Activated CD8-positive, alpha-beta memory T cell treated with anti-CD3 and anti-CD28 coated beads for 24 hours (primary cell): Measurements from ENCODE around the gene MPHOSPH9.

Source experiments
- DNase-seq: peaks from one replicate; pipeline ENCODE4 v3.0.0-alpha.2; 2020

MPHOSPH9 gene

DNA sequence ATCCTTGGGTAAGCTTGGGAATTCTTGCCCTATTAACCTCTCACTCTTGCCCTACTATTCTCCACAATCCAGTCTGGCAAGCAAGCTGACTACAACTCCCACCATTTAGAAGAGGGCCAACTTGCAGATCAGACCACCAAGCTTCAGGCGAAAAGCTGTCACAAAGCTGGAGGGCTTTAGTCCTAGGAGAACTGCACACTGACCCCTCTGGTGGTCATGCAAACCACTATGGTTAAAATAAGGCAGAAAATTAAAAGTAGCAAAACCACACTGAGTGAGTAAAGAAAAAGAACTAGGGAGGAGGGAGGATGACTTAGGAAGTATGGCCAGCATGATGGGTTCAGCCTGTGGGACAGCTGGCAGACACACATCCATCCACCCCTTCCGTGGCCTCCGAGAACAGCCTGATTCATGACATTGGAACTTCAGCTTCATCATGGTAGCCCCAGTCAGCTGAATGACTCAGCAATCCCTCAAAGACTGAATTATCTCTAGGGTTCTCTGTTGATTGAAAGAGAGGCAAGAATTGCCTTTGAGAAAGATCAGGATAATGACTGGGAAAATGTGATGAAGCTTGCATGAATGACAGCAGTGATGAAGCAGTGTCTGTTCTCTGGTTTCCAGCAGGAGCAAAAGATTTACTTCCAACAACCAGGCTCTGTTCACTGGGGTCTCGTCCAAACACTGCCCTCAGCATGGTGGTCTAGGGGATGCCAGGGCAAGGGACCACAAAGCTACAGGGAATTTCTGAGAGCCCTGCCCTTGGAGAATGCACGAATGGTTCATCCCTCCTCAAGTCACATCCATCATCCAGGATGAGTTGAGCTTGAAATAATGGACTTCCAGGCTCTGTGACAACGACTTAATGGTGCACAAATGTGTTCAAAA lies 106.4 kb downstream of the MPHOSPH9 start:
- no peak for DNase-seq

DNA sequence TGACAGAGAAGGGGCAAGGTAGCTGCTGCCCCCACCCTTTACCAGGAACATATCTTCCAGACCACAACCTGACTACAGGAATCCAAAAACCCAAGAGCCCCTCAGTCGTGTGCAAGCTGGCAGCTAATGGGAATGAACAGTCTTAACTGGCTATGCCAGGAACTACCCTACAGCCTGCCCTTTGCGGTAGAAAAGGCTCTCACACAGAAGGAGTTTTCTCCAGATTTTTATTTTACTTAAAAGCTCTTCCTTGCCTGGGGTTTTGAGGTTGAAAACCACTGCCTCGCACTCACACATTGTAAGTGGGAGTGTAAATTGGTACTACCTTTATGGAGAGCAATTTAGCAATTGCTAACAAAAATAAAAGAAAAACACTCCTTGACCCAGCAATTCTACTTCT lies 110.3 kb downstream of the MPHOSPH9 start:
- no peak for DNase-seq

DNA sequence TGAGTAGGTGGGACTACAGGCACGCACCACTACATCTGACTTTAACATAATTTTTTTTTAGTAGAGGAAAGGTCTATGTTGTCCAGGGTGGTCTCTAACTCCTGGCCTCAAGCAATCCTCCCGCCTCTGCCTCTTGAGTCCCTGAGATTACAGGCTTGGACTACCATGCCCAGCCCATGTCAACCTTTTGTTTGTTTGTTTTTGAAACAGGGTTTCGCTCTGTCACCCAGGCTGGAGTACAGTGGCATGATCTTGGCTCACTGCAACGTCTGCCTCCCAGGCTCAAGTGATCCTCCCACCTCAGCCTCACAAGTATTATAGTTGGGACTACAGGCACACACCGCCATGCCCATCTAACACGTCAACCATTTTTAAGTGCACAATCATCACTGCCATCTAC lies 111.3 kb downstream of the MPHOSPH9 start:
- DNase-seq, result no peak

DNA sequence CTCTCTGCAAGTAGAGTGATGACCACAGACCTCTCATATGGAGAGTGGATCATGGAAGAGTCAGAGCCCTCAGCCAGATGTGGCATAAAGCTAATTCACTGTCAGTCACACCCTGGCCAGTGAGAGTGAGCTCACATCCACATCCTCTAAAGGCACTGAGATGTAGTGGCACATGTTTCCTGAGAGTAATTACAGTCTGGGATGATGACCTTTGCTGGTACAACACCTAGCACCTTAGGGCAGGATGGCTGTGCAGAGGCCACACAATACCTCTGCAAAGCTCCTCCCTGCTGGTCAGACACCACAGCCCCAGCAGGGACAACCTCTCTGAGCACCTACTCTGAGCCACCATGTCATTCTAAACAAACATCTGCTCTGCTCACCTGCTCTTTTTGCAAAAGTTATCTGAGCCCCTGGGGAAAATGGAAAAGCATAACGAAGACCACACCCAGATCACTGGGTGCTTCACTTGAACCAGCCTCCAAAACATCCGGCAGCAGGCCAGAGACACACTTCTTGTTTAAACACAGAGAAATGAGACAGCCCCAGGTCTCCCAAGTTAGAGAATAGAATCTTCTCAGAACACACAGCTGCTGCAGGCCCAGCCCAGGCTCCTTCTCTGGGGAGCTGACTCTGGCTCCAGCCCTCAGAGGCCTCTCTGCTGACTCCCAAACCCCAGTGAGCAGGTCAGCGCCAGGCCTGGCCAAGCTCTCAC lies 112.3 kb downstream of the MPHOSPH9 start:
- DNase-seq, result no peak

DNA sequence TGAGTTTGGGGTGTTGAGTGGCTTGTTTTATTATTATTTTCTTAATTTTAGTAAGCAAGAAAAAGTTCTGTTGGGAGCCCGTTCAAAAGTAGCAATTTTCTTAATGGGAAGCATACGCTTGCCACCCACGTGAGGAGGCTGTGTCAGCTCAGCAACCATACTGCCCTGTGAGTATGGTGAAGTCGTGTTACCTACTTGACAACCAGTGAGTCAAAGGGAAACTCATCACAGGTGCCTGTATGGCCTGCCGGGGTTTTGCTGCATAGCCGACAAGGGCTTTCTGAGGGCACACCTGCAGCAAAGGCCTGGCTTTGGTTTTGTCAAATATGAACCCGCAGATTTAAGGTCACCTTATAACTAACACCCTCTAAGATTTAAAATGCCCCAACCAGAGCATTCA lies 113.1 kb downstream of the MPHOSPH9 start:
- peak; percentile 68 for DNase-seq

DNA sequence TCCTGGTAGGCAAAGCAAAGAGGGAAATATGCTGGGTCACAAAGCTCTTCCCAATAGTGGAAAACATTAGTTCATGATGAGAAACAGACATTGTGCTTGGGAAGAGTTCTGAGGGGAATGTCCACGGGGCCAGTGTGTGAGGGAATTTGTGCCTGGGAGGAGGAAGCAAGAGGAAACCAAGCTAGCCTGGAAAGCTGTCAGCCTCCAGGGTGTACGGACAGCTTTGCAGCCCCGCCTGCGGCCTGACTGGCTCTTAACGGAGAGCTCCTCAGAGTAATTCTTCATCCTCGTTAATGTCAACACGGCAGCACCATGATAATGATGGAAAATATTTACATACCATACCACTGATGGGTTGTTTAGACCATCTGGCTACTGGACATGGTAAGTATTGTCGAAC lies 114.4 kb downstream of the MPHOSPH9 start:
- no peak for DNase-seq

DNA sequence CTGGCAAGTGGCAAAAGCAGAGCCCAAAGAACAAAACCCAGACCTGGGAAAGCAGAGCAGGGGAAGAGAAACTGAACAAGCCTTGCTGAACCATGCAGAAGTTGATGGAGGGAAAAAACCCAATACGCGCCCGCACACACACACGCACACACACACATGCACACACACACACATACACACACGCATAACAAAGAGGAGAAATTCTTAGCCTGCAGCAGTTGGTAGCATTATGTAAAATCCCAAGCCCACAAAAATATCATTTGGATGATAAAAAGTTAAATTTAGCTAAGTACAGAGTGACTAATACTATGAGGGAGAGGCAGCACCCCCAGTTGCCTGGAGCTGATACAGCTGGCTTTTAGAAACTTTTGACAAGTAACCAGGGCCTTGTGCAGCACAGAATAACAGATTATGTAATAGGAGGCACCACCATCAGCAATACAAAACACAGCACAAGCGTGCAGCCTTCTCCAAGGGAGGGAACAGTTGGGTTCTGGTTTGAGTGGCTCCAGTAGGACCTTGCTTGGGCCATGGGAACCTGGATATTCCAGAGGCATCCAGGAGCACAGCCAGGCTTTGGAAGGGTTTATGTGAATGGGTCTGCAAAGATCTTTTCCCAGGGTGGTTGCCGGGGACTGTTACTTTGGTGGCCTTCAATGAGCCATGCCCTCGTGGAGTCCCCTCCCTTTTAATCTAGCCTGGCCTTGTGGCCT lies 117.4 kb downstream of the MPHOSPH9 start:
- no peak for DNase-seq

DNA sequence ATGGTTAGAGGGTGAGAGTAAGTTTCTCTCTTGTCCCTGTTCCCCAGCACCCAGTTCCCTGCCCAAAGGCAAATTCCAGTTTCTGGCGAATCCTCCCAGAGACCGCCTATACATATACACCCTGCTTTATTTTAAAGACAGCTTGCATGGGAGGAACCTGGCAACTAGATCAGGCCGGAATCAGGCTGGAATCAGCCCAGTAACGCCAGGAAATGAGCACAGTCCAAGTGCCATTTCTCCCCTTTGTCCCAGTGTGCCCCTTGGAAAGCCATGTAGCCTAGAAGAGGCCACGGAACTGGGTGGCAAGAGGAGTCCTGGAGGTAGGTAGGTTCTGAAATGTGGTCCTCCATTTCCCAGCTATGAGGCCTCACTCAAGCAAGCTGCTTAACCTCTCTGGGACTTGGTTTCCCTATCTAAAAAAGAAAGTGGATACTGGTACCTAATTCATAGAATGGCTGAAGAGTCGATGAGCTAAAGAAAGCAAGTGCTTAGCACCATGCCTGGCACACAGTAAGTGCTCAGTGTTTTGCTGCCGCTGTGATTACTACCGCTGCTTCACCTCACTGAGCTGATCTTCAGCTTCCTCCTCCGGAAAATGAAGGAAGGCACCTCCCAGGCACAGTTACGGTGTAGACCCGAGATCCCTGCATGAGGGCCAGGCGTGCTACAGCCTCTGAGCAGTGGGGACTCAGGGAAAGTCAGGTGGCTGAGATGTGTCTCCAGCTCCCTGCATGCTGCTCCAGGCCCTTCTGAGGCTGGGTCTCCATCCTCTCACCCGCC lies 118.4 kb downstream of the MPHOSPH9 start:
- no peak for DNase-seq

DNA sequence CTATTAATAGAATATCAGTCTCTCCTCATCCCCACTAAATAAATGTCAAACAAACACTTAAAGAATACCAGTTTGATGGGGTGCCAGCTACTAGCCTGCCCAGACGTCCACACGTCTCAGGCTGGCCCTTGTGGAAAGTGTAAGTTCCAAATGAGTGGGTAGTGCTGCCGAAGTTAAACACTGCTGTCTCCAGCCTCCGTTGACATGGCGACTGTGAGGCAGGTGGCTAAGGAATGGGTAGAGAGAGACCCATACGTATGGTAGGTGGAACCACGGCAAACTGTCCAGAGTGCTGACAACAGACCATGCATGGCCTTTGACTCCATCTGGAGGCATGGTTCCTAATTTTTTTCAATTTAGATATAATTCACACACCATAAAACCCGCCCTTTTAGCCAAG lies 119.9 kb downstream of the MPHOSPH9 start:
- no peak for DNase-seq

DNA sequence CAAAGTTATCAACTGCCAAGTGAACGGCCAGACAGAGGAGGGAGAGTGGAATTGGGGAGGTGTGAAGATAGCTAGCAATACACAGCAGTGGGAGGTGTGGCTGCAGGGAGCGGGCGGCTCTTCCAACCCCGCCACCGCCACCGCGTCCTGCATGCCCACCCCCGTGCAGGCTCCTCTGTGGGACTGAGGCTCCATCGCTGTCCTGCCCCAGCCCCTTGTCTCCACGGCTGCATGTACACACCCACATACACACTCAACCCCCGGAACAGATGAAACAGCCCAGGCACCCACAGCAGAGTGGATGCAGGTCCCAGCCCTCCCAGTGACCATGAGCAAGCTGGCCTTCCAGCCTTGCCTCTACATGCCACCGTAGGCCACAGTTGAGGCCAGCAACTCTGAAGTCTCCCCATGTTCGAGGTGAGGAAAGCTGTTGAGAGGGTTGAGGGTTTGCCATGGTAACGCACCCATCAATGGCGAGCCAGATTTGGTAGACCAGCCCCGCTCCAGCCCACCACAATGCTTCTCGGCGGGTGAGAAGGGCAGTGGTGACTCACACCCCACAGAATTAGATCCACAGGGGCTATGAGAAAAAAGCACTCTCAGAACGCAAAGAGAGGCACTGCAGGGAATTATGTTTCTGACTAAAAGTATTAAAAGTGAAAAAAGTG lies 121.3 kb downstream of the MPHOSPH9 start:
- no peak for DNase-seq

DNA sequence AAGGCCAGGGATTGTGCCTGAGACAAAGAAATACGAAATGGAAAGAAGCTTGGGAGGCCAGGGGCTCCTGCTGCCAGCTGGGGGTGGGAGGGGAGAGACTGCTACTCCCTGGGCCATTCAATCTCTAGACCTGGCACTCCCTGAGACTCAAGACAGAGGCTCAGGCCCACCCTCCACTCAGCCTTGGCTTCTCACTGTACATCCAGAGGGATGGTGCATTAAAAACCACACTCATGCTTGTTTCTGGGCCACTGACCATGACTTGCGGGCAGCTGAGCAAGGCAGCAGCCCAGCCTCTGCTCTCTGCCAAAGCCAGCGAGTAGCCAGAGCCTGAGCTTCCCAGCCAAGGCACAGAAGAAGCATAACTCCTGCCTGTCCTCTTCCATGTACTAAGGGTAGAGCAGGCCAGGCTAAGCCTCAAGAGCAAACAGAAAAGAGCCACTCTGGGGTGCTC lies 123.6 kb downstream of the MPHOSPH9 start:
- DNase-seq, result no peak

DNA sequence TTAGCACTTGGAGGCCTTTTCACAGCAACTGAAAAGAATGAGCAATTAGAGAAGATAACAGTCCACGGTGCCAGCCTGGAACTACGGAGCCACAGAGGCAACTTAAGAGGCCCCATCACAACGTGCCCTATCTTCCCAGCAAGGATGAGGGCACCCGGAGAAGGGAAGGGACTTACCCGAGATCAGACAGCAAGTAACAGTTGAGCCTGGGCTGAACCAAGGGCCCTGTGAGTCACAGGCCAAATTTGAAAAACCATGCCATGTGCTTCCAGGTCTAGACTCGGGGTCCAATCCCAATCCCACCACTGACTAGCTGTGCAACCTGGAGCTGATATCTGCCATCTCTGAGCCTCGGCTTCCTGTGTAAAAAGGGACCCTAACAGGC lies 124.3 kb downstream of the MPHOSPH9 start:
- no peak for DNase-seq

DNA sequence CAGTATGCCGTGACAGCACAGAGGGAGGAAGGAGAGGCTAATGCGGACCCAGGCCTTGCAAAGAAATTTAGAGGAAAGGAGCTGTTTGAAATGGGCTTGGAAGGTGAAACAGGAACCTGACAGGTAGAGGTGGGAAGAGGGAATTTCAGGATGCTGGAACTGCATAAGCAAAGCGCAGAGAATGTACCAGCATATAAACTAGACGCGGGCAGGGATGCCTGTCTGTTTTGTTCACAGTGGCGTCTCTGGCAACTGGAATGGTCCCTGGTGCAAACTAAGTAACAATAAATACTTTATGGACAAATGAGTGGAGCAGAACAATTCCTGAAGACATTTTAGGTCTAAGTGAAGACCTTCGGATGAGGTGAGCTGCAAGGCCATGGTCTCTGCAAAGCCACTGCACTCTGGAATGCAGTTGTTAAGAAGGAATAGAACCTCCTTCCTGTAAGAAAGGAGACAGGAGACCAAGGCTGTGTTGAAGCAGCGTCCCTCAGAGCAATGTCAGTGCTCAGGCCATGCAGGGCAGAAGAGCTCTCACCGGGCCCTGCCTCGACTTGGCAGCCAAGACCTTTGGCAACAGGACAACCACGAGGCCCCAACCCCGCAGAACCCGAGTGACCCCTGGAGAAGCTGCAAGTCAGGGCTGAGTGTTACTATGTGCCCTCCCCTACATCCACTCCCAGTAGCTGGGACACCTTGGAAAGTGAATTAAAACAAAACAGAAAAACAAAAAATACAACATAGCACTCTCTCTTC lies 124.8 kb downstream of the MPHOSPH9 start:
- DNase-seq, result no peak

DNA sequence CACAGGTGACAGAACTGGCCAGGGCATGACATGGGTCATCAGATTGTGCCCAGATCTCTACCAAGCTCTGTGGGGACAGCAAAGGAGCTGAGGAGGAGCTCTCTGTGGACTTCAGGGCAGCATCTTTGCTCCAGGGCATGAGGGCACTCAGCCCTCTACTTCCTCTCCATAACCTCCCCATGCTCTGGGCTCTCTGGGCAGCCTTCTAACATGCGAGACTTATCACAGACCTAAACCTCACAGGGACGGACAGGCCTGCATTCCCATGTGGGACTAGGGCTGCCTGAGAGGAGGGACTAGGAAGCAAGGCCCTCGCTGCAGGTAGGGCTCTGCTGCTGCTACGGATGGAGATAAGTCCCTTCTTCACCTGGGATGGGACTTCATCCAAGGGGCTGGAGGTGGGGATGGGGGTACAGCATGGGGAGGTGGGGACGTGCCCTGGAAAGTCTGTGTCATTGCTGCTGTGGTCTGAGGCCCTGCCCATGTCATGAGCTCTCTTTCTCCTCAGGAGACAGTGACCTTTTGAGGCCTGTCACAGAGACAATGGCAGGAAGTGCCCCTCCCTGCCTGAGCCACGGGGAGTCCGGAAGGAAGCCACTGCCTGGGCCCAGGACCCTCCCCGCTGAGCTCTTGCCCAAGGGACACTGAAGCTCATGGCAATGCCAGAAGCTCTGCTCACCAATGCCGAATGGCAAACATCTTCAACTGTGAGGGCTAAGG lies 126.1 kb downstream of the MPHOSPH9 start:
- DNase-seq, result peak; percentile 82

DNA sequence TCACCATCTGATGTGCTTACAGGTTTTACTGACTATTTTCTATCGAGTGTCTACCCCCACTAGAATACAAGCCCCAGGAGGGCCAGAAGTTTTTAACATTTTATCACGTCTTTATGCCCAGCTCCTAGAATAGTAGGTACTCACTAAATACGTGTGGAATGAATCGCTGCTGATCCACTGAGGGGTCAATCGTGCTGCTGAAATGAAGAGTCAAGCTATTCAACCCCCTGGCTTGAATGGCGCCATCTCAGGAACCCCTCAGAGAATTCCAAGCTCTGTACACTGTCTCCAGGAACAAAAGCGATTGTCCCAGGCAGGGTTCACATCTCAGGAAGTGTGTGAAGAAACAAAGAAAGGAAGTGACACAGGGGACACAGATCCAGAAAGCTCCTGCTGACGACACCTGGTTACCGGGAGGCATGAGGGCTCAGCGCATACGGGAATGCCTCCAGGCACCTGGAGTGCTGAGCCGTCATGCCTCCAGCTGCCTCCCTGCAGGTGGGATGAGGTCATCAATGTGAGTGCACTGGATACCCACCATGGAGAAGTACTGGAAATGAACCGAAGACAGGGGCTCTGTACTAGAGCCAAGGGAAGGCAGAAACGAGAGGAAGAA lies 127.6 kb downstream of the MPHOSPH9 start:
- no peak for DNase-seq

DNA sequence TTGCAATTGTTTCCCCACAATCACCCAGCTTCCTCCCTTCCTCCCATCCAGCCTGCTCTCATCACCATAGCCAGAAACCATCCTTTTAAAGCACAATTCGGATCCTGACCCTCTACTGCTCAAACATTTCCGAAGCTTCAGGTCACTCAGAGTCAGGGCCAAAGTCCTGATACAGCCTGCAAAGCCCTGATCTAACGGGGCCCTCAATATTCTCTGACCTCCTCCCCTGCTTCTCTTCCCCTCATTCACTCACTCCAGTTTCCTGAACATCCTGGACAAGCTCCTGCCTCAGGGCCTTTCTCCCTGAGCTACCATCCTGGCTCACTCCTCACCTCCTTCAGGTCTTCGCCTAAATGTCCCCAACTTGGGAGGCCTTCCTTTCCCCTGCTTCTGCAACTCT lies 128.1 kb downstream of the MPHOSPH9 start:
- DNase-seq, result no peak
